HFFc6 (cell line): ENCODE results near the gene PPFIA3. TPM values are rescaled to one million over a fixed set of nuclear protein-coding genes. Genes with fewer than 3 reads are reported as not detected.

Experiments used
- DNase-seq: peaks from one replicate; pipeline ENCODE4 v3.0.0-alpha.2; 2018
- H3K27ac Mint-ChIP-seq: 2 replicates; pipeline ENCODE4 v1.8.0; 2020; ENCODE audit warnings: mild to moderate bottlenecking, mixed read lengths
- H3K27me3 Mint-ChIP-seq: 2 replicates; pipeline ENCODE4 v1.8.0; 2021; ENCODE audit warnings: mild to moderate bottlenecking, moderate library complexity, mixed read lengths; ENCODE audit not compliant: insufficient read depth
- H3K36me3 Mint-ChIP-seq: 2 replicates; pipeline ENCODE4 v1.8.0; 2021; ENCODE audit warnings: low read depth, mixed read lengths
- H3K4me1 Mint-ChIP-seq: 2 replicates; pipeline ENCODE4 v1.8.0; 2020; ENCODE audit warnings: low read depth, mixed read lengths
- H3K4me3 Mint-ChIP-seq: 2 replicates; pipeline ENCODE4 v1.8.0; 2020; ENCODE audit warnings: mild to moderate bottlenecking, moderate library complexity, mixed read lengths
- H3K9me3 Mint-ChIP-seq: 2 replicates; pipeline ENCODE4 v1.8.0; 2020; ENCODE audit warnings: mild to moderate bottlenecking, mixed read lengths
- total RNA-seq, 6 experiments: library from RNA; stranded (reverse); fragmentation: NEBNext Ultra II Directional; extraction: Animal tissue kit (Norgen Biotek cat#: 25700); gene quantifications; 2 replicates in 1 of 6; 3 replicates in 5 of 6; pipeline ENCODE4 v1.2.3, GENCODE V29; 2021
- TF ChIP-seq, protein P1 (sequence below): fragments of 200-600 bp; sonication (generic); IDR thresholded peaks from 2 replicates; pipeline ENCODE4 v1.5.0; 2021; ENCODE audit warnings: antibody characterized with exemption, mild to moderate bottlenecking

PPFIA3 gene
- total RNA-seq, 6 experiments from 2014 or later: 1.9 to 2.4 (median 2.3) TPM

DNA sequence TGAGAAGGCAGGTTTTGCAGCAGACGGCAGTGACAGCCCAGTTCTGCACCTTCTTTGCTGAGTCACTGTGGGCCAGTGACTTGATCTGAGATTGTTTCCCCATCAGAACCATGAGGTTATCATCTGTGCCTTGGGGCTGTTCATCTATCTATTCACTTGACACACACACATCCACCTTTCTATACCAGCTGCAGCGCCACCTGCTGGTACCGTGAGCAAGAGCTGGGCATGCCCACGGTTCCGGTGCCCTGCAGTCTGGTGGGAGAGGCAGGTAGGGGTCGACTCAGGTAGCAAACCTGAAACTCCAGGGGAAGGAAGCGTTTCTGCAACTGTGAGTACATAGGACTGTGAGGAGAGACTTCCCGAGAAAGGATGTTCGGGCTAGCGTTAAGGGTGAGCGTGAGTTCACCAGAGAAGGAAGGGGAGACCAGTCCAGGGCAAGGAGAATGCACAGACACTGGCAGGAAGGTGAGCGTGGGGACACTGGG lies 12.7 kb upstream of the PPFIA3 start:
- peak; percentile 33 for DNase-seq
- Mint-ChIP-seq H3K9me3 (no peaks in the 10 kb centered on the region), H3K27ac (peak overlapping the region; percentile 70; the same call in 1 of the 2 replicates), H3K4me1 (peaks cover 39% of the 10 kb centered on the region), H3K36me3 (peaks cover 32% of the 10 kb centered on the region), H3K4me3 (no peak overlapping the region; the same call in 1 of the 2 replicates), H3K27me3 (peaks cover 11% of the 10 kb centered on the region)
- TF ChIP-seq, protein P1, sequence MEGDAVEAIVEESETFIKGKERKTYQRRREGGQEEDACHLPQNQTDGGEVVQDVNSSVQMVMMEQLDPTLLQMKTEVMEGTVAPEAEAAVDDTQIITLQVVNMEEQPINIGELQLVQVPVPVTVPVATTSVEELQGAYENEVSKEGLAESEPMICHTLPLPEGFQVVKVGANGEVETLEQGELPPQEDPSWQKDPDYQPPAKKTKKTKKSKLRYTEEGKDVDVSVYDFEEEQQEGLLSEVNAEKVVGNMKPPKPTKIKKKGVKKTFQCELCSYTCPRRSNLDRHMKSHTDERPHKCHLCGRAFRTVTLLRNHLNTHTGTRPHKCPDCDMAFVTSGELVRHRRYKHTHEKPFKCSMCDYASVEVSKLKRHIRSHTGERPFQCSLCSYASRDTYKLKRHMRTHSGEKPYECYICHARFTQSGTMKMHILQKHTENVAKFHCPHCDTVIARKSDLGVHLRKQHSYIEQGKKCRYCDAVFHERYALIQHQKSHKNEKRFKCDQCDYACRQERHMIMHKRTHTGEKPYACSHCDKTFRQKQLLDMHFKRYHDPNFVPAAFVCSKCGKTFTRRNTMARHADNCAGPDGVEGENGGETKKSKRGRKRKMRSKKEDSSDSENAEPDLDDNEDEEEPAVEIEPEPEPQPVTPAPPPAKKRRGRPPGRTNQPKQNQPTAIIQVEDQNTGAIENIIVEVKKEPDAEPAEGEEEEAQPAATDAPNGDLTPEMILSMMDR: peak; percentile 94

GRCh38 chr19:49107625-49108459 lies 11.5 kb upstream of the PPFIA3 start:
- no peaks in the 10 kb centered on the region for H3K9me3 Mint-ChIP-seq
- TF ChIP-seq, protein P1: no peak
- peaks cover 39% of the 10 kb centered on the region for H3K4me1 Mint-ChIP-seq
- H3K27me3 Mint-ChIP-seq: peaks cover 11% of the 10 kb centered on the region
- no peak overlapping the region for H3K4me3 Mint-ChIP-seq
- H3K36me3 Mint-ChIP-seq: peaks cover 32% of the 10 kb centered on the region
- no peak overlapping the region for H3K27ac Mint-ChIP-seq
- no peak for DNase-seq

GRCh38 chr19:49109051-49109450 lies 10.3 kb upstream of the PPFIA3 start:
- Mint-ChIP-seq H3K4me1 (peaks cover 50% of the 10 kb centered on the region), H3K36me3 (peaks cover 32% of the 10 kb centered on the region), H3K27me3 (peaks cover 11% of the 10 kb centered on the region), H3K27ac (peak overlapping the region; percentile 24; the same call in 1 of the 2 replicates), H3K9me3 (no peaks in the 10 kb centered on the region), H3K4me3 (no peak overlapping the region)
- TF ChIP-seq, protein P1: no peak
- no peak for DNase-seq

- peaks cover 9% of the 10 kb centered on the region for H3K27me3 Mint-ChIP-seq
- TF ChIP-seq, protein P1: no peak
- no peak for DNase-seq
- H3K36me3 Mint-ChIP-seq: peaks cover 31% of the 10 kb centered on the region
- peak overlapping the region; percentile 72 for H3K27ac Mint-ChIP-seq
- no peak overlapping the region for H3K4me3 Mint-ChIP-seq
- peaks cover 50% of the 10 kb centered on the region for H3K4me1 Mint-ChIP-seq
- no peaks in the 10 kb centered on the region for H3K9me3 Mint-ChIP-seq
Observed at GRCh38 chr19:49109569-49110233, 9.6 kb upstream of the PPFIA3 start.

- H3K9me3 Mint-ChIP-seq: no peaks in the 10 kb centered on the region
- peaks cover 7% of the 10 kb centered on the region for H3K27me3 Mint-ChIP-seq
- H3K36me3 Mint-ChIP-seq: peaks cover 25% of the 10 kb centered on the region
- DNase-seq: peak; percentile 66
- TF ChIP-seq, protein P1: no peak
- peak overlapping the region; percentile 72 for H3K27ac Mint-ChIP-seq
- H3K4me1 Mint-ChIP-seq: peaks cover 56% of the 10 kb centered on the region
- peak overlapping the region; percentile 1; the same call in 1 of the 2 replicates for H3K4me3 Mint-ChIP-seq
Observed at GRCh38 chr19:49110567-49110966, 8.8 kb upstream of the PPFIA3 start.
